IMR-90 (cell line): Measurements from ENCODE around the gene USP10. TPM values are rescaled to one million over a fixed set of nuclear protein-coding genes. Genes with fewer than 3 reads are reported as not detected.

Experiments used
- ATAC-seq: fragments of 200-7000 bp; cut with Tn5 transposase; 2 replicates; pipeline ENCODE4 v1.9.1; 2020; ENCODE audit warnings: low read depth, mild to moderate bottlenecking, moderate library complexity
- BruUV-seq: library from RNA; stranded (reverse); fragments of 400-500 nt; replicated peaks from 2 replicates; lab custom pipeline; 2021; lab: Mats Ljungman, UMichigan
- CTCF ChIA-PET: fragments of 300-600 bp; formaldehyde crosslinking; extraction: SDS; loops from one replicate; lab custom pipeline; 2021; ENCODE audit warnings: antibody characterized with exemption; lab: Yijun Ruan, JAX
- POLR2A ChIA-PET: fragments of 300-600 bp; sonication (Branson Sonifier 250); formaldehyde crosslinking; loops from one replicate; lab custom pipeline; 2022; ENCODE audit warnings: antibody characterized with exemption; ENCODE audit not compliant: unreplicated experiment; lab: Charles Lee
- DNase-seq: peaks from one replicate; pipeline ENCODE4 v3.0.0; 2013
- H2AFZ ChIP-seq: replicated peaks from 2 replicates; pipeline ENCODE3; 2013; ENCODE audit warnings: low read length, mild to moderate bottlenecking; ENCODE audit not compliant: poor library complexity
- H2AK5ac ChIP-seq: 2 replicates; pipeline ENCODE4 v1.6.1; 2013; ENCODE audit warnings: low read depth, low read length, inconsistent platforms
- H2AK9ac ChIP-seq: replicated peaks from 2 replicates; pipeline ENCODE3; 2013; ENCODE audit warnings: mild to moderate bottlenecking, low read depth, low read length, moderate library complexity; ENCODE audit not compliant: poor library complexity
- H2BK120ac ChIP-seq: 2 replicates; pipeline ENCODE4 v1.6.1; 2013; ENCODE audit warnings: low read depth, low read length, inconsistent platforms
- H2BK15ac ChIP-seq: 3 replicates; pipeline ENCODE4 v1.6.1; 2013; ENCODE audit warnings: low read depth, low read length, inconsistent platforms
- H2BK20ac ChIP-seq: 2 replicates; pipeline ENCODE4 v1.6.1; 2013; ENCODE audit warnings: low read depth, mild to moderate bottlenecking, inconsistent platforms, low read length, moderate library complexity
- H2BK5ac ChIP-seq: 2 replicates; pipeline ENCODE4 v1.6.1; 2013; ENCODE audit warnings: mild to moderate bottlenecking, low read depth, low read length, inconsistent platforms; ENCODE audit not compliant: poor library complexity, severe bottlenecking
- H3K14ac ChIP-seq: replicated peaks from 2 replicates; pipeline ENCODE4 v1.6.1; 2013; ENCODE audit warnings: low read depth, low read length, inconsistent platforms
- H3K18ac ChIP-seq: 2 replicates; pipeline ENCODE4 v1.6.1; 2013; ENCODE audit warnings: low read depth, low read length, control low read depth
- H3K23ac ChIP-seq: 2 replicates; pipeline ENCODE4 v1.6.1; 2013; ENCODE audit warnings: low read depth, low read length, inconsistent platforms
- H3K27ac ChIP-seq: 2 replicates; pipeline ENCODE4 v1.5.1; 2013; ENCODE audit warnings: mild to moderate bottlenecking, control low read depth, low read length; ENCODE audit not compliant: insufficient read depth
- H3K27me3 ChIP-seq: 2 replicates; pipeline ENCODE4 v1.6.1; 2013; ENCODE audit warnings: low read length; ENCODE audit not compliant: control insufficient read depth, insufficient read depth
- H3K36me3 ChIP-seq: 2 replicates; pipeline ENCODE4 v1.6.1; 2013; ENCODE audit warnings: low read length, mixed read lengths; ENCODE audit not compliant: control insufficient read depth, insufficient read depth
- H3K4ac ChIP-seq: 2 replicates; pipeline ENCODE4 v1.6.1; 2013; ENCODE audit warnings: low read depth, low read length, inconsistent platforms
- H3K4me1 ChIP-seq: 2 replicates; pipeline ENCODE4 v1.6.1; 2013; ENCODE audit warnings: low read length, mixed read lengths; ENCODE audit not compliant: control insufficient read depth, insufficient read depth
- H3K4me2 ChIP-seq: 2 replicates; pipeline ENCODE4 v1.6.1; 2013; ENCODE audit warnings: low read depth, mild to moderate bottlenecking, control low read depth, low read length, moderate library complexity
- H3K4me3 ChIP-seq: 2 replicates; pipeline ENCODE4 v1.5.1; 2013; ENCODE audit warnings: low read depth, mild to moderate bottlenecking, control low read depth, low read length, moderate library complexity; ENCODE audit not compliant: insufficient read depth
- H3K56ac ChIP-seq: 2 replicates; pipeline ENCODE4 v1.6.1; 2013; ENCODE audit warnings: low read length, inconsistent platforms; ENCODE audit not compliant: insufficient read depth; ENCODE audit errors: extremely low read depth
- H3K79me1 ChIP-seq, 2 experiments: 2 replicates each; pipeline ENCODE4 v1.6.1; 2013; ENCODE audit warnings: low read length in 2 of 2, inconsistent platforms in 1 of 2, low read depth in 1 of 2
- H3K9ac ChIP-seq: 2 replicates; pipeline ENCODE4 v1.6.1; 2013; ENCODE audit warnings: low read depth, low read length, control low read depth
- H3K9me1 ChIP-seq: 2 replicates; pipeline ENCODE4 v1.6.1; 2013; ENCODE audit warnings: low read length, inconsistent platforms; ENCODE audit not compliant: insufficient read depth
- H3K9me3 ChIP-seq: 2 replicates; pipeline ENCODE4 v1.6.1; 2013; ENCODE audit warnings: low read length; ENCODE audit not compliant: control insufficient read depth, insufficient read depth
- H4K20me1 ChIP-seq: 2 replicates; pipeline ENCODE4 v1.6.1; 2013; ENCODE audit warnings: low read length, inconsistent platforms; ENCODE audit not compliant: insufficient read depth
- H4K5ac ChIP-seq: 2 replicates; pipeline ENCODE4 v1.6.1; 2013; ENCODE audit warnings: mild to moderate bottlenecking, low read depth, low read length, control low read depth
- H4K8ac ChIP-seq, 2 experiments: 2 replicates each; pipeline ENCODE4 v1.6.1; 2013; ENCODE audit warnings: low read depth in 2 of 2, low read length in 2 of 2, control low read depth in 1 of 2, inconsistent platforms in 1 of 2
- H4K91ac ChIP-seq: 2 replicates; pipeline ENCODE4 v1.6.1; 2013; ENCODE audit warnings: low read depth, low read length, inconsistent platforms; ENCODE audit not compliant: insufficient read depth
- FOS ChIP-seq: fragments of 150-350 bp; IDR thresholded peaks from 2 replicates; pipeline ENCODE4 v1.6.1; 2016; ENCODE audit warnings: low read depth, low read length
- RFX5 ChIP-seq: IDR thresholded peaks from 2 replicates; pipeline ENCODE4 v1.8.0; 2012; ENCODE audit warnings: low read depth, mild to moderate bottlenecking, low read length, moderate library complexity
- WGBS, 2 experiments: methylation state at CpG; one replicate each; pipeline versions ENCODE4 v1.1.5 to v1.1.7; 2013; ENCODE audit warnings: missing lambda C conversion rate in 2 of 2; ENCODE audit not compliant: insufficient read length in 1 of 2; ENCODE audit errors: extremely low coverage in 2 of 2; 5-methylcytosine and 5-hydroxymethylcytosine counted together
- dilution Hi-C: fragments of 300-500 bp; cut with HindIII; formaldehyde crosslinking; loops from one replicate; pipeline ENCODE4 v1.14.3; 2018; ENCODE audit warnings: low sequenced_read_pairs; ENCODE audit not compliant: unreplicated experiment
- in situ Hi-C: fragments of 300-500 bp; cut with MboI; formaldehyde crosslinking; loops from 3 replicates; pipeline ENCODE4 v1.14.3; 2019; ENCODE audit warnings: low sequenced_read_pairs, inconsistent platforms, mixed read lengths
- intact Hi-C: fragments of 100-400 bp; cut with micrococcal nuclease; formaldehyde crosslinking; loops from 2 replicates; pipeline ENCODE4 v1.10.0; 2022
- polyA plus RNA-seq, 3 experiments: library from polyadenylated mRNA; depleted of rRNA; stranded (reverse); fragments of >200 nt; gene quantifications; 2 replicates each; pipeline ENCODE4 v1.2.3, GENCODE V29; 2012; ENCODE audit warnings: low replicate concordance in 1 of 3
- total RNA-seq: library from RNA; depleted of rRNA; stranded (reverse); fragments of >200 nt; gene quantifications from 2 replicates; pipeline ENCODE4 v1.2.3, GENCODE V29; 2012

The USP10 gene
- total and polyA plus RNA-seq, 2 of the 4 experiments (the other 2 are of a cell fraction), result 54.3 to 79.0 TPM

- dilution Hi-C loops, result no loop called here
- H3K4me2 ChIP-seq, result 0 out of 2 replicates have a peak overlapping the region, but pooled peaks have one; percentile 6
- BruUV-seq, result no TSS peak
These were observed 107.1 kb downstream of the USP10 start for GRCh38 chr16:84806890-84807258.

More at GRCh38 chr16:84806890-84807258, 107.1 kb downstream of the USP10 start:
- 0 out of 2 replicates have a peak, but pooled peaks cover 3% of the 10 kb centered on the region for H3K9me3 ChIP-seq
- H2AFZ ChIP-seq, result peak overlapping the region; percentile 98
- no peak overlapping the region for H3K9ac ChIP-seq
- H2BK120ac ChIP-seq, result peak overlapping the region; percentile 96
- TF ChIP-seq RFX5, result no peak
- no peak for TF ChIP-seq FOS
- ATAC-seq (no peak), DNase-seq (no peak)
- peak overlapping the region; percentile 79; the same call in 2 of the 3 replicates for H2BK15ac ChIP-seq
- H3K4me3 ChIP-seq, result no peak overlapping the region
- peak overlapping the region; percentile 91 for H4K91ac ChIP-seq
- ChIA-PET POLR2A (no interaction called here), CTCF (no interaction called here)
- H3K4me1 ChIP-seq, result peaks cover 9% of the 10 kb centered on the region
- peak overlapping the region; percentile 64 for H3K56ac ChIP-seq
- 64% methylated on average over 3 of the region's 10 CpGs; no CpG with 5 or more reads in 1 of the 2 experiments for WGBS, 2 experiments
- peak overlapping the region; percentile 92 for H2BK20ac ChIP-seq
- peak overlapping the region; percentile 87 for H3K23ac ChIP-seq
- peak overlapping the region; percentile 77 for H2AK9ac ChIP-seq
- peak overlapping the region; percentile 69 for H2AK5ac ChIP-seq
- peak overlapping the region; percentile 63 for H3K27ac ChIP-seq
- H3K18ac ChIP-seq, result peak overlapping the region; percentile 16
- no peaks in the 10 kb centered on the region for H3K27me3 ChIP-seq
- H3K9me1 ChIP-seq, result peaks cover 12% of the 10 kb centered on the region
- H3K36me3 ChIP-seq, result no peaks in the 10 kb centered on the region
- peak overlapping the region; percentile 21; the same call in 1 of the 2 replicates for H4K5ac ChIP-seq
- H4K20me1 ChIP-seq, result 0 out of 2 replicates have a peak, but pooled peaks cover 4% of the 10 kb centered on the region
- H3K4ac ChIP-seq, result peak overlapping the region; percentile 95
- H2BK5ac ChIP-seq, result peak overlapping the region; percentile 84
- intact Hi-C loops (no loop called here), in situ Hi-C loops (no loop called here)
- H3K79me1 ChIP-seq, result 0 out of 4 replicates have a peak, but pooled peaks cover 0 to 8% of the 10 kb centered on the region in 2 experiments
- peak overlapping the region; percentile 71 to 91 for H4K8ac ChIP-seq
- peak overlapping the region; percentile 96 for H3K14ac ChIP-seq
